Activated T-helper 1 cell treated with anti-CD3 and anti-CD28 coated beads, Interleukin-2, amount 50 U/mL, for 16 hours (primary cell): ENCODE results near the gene METTL2B.
"Not testable (repeated sequence)": the region's sequence is repeated elsewhere in the genome, so short reads cannot be mapped to it uniquely, and the experiment has no call there.

ENCODE experiments used
- DNase-seq, 2 donors: peaks; one replicate each; pipeline ENCODE4 v3.0.0-alpha.2; 2020; ENCODE audit warnings: low read depth in 1 of 2, low spot score in 1 of 2

Gene METTL2B

DNA sequence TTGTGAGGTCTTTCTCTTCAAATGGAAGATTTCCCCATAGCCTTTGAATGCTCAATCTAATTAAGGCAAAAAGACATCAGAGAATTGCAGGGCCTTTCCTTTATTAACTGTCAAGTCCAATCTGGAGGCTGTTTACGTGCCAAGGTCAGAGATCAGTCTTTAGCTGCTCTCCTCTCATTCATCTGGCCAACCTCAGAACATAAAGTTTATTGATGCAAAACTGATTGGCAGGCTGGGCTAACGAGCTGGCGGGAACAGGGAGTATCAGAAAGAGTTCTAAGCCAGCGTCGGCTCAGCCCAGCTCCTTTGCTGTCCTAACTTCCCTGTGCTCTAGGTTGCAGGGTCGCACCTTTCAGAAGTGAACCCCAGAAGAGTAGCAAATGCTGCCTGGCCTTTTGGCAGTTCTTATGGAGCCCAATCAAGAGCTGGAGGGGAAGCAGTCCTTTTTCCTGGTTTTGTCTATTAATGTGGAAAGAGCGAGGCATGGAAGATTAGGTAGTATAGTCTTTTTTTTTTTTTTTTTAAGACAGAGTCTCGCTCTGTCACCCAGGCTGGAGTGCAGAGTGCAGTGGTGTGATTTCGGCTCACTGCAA is 47.5 kb downstream of the METTL2B start:
- not testable (repeated sequence) for DNase-seq

DNA sequence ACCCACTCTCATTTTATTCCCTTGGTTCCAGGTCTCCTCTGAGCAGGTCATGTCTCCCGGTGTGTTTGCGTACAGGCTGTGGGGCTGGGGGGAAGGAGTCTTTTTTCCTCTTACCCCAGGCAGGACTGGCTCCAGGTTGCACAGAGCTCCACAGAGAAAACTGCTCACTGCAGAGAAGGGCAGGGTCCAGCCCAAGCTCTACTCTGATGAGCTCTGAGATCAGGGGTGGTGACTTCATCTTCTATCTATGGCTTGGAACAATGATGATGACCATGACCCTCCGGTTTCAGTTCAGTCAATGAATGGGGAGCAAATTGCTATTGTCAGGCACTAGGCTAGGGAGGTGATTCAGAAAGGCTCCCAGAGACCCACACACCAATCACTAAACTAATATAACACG is 49.0 kb downstream of the METTL2B start:
- DNase-seq = not testable (repeated sequence)

DNA sequence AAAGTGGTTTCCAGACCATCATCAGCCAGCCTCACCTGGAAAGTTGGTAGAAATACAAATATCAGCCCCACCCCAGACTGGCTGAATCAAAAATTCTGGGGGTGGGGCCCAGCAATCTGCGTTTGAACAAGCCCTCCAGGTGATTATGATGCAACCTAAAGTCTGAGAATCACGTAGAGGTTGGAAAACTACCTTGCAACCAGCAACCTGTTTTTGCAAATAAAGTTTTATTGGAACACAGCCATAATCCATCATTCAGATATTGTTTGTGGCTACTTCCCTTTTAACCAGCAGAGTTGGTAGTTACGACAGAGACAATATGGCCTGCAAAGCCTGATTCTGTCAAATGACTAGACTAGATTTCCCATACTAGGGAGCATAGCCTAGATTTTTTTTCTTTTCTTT is 49.5 kb downstream of the METTL2B start:
- not testable (repeated sequence) for DNase-seq

DNA sequence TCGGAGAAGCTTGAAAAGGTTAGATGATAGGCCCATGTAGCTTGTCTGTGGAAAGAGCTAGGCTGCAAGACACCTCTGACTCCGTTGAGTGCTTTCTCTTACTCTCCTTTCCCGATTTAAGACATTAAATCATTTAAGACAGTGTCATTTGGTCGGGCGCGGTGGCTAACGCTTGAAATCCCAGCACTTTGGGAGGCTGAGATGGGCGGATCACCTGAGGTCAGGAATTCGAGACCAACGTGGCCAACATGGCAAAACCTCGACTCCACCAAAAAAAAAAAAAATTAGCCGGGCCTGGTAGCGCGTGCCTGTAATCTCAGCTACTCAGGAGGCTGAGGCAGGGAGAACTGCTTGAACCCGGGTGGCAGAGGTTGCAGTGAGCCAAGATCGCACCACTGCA is 52.6 kb downstream of the METTL2B start:
- not testable (repeated sequence) for DNase-seq

DNA sequence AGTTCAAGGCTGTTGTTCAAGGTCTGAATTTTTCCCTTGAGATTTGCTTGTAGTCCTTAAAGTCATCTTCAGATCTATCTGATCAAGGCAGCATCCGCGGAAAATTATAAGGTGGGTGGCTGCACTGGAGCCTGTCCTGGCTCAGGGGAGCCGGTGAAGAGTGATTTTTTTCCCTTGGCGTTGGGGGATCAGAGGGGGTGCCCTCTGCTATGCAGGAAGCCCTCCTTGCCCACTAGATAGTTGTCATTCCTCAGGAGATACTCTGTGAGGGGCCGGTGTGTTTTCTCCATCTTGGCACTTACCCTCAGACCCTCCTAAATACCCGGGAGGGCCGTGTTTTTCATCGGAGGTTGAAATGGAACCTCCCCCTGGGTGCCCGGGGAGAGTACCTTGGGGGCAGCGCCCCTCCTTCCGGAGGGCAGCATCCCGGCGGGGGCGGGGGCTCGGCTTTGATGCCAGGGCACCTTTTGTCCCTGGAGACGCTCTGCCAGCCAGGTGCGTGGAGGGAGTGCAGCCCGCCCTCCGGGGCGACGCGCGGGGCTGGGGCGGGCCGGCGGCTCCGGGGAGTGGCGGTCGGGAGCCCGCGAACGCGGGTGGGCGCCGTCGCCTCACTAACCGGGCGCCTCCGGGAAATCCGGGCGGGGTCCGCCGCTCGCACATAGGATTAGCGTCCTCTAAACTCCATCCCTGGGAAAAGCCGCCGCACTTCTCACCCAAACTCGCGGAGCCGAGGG is 53.7 kb downstream of the METTL2B start:
- DNase-seq = peak; percentile 6 to 25

DNA sequence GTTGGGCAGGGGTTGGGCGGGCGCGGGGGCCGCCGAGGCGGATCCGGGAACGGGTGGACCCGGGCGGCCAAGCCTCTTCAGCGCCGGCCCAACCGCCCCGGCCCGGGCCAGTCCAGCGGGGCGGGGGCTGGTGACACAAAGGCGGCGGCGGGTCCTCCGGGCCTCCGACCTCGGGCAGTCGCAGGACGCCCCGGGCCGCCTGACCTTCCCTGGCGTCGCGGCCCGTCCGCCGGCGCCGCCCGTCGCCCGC is 54.2 kb downstream of the METTL2B start:
- DNase-seq = peak in 1 of 2 donors; percentile 9

DNA sequence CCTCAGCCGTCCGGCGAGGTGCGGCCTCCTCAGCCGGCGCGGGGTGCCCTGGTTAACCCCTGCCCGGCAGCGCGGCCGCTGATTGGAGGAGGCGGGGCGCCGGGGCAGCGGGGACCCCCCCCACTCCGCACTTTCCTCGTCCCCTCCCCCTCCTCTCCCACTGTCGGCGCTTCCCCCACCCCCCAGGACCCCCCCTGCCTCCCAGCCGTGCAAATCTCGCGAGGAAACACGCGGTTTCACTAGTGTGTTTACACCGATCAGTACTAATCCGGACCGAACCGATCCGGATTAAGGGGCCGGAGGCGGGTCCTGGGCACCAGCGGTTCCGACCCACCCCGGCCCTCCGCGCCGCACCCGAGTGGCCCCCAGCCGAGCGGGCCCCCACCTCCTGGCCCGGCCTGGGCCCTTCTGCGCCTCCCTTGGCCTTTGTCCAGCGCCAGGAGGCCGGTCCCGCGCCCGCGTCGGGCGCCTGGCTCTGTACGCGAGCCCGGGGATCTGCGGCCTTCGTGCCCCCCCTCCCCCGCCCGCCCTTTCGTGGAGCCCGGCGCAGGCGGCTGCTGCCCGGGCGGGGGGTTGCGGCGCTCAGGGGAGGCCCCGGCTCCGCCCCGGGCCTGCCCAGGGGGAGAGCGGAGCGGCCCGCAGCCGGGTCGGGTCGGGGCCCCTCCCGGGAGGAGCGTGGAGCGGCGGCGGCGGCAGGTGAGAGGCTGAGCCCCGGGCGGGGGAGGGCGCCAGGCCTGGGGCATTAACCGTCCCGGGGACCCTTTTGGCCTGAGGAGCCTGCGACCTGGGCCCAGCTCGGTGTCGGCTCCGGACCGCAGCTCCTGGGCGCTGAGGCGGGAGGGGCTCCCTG is 54.8 kb downstream of the METTL2B start:
- DNase-seq = peak; percentile 41 to 61

DNA sequence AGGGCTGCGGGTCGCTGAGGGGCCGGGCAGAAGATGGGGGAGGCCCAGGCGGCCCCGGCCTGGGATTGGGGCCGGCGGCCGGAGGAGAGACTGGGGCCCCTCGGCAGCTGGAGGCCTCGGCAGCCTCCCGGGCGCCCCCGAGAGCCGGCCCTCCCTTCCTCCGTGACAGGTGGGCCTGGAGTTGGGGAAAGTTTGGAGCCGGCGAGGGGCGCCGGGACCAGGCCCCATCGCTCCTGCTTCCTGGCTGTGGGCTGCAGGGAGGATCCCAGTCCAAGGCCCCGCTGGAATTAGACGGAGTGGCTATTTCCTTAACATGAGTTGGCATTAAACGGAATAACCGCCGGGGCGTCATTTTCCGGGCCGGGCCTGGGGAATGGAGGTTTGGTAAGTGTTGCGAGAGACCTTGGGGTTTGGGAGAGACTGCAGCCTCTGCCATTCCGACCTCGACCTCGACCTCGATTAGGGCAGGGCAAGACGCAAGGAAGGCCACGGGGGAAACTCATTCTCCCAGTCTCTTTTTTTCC is 55.5 kb downstream of the METTL2B start:
- DNase-seq = peak; percentile 4 to 5

DNA sequence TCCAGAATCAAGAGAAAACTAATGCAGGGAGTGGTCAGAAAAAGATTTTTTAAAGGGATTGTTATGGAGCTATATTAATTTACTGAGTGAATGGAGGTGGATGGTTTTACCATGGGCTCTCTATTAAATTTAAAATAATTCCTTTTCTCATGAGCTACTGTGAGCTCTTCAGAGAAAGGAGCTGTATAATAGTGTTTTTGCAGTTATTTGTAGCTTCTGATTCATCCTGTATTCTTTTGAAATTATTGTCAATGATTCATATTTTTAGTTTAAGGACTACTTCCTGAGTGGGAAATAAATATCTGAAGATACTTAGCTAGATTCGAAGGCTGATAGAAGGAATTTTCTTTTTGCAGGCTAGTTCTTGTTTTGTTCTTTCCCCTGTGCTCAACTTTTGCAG is 56.4 kb downstream of the METTL2B start:
- DNase-seq = not testable (repeated sequence)

DNA sequence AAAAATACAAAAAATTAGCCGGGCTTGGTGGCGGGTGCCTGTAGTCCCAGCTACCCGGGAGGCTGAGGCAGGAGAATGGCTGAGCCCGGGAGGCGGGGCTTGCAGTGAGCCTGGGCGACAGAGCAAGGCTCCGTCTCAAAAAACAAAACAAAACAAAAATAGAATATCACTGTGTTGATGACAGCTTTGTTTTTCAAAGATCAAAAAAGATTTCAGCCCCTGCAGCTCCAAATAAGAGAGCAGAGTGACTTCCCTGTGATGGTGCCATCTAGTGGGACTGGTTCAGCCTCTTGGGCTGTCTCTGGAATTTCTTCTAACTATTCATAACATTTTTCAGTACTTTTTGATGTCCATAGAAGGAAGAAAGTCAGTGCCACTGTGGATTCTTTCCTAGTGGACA is 60.9 kb downstream of the METTL2B start:
- not testable (repeated sequence) for DNase-seq

DNA sequence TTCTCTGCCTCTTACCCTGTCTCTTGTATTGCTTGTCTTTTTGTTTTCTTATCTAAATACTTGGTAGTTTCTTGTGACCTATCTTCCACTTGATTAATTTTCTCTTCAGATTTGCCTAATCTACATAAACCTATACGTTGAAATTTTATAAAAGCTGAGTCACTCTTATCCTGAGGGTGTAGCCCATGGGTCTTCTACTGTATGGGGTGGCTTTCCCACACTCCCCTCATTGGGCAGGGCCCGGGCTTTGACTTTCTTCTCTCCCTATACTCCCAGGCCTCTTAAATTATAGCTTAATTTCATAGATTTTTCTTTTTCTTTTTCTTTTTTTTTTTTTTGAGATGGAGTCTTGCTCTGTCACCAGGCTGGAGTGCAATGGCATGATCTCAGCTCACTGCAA is 66.0 kb downstream of the METTL2B start:
- not testable (repeated sequence) for DNase-seq

DNA sequence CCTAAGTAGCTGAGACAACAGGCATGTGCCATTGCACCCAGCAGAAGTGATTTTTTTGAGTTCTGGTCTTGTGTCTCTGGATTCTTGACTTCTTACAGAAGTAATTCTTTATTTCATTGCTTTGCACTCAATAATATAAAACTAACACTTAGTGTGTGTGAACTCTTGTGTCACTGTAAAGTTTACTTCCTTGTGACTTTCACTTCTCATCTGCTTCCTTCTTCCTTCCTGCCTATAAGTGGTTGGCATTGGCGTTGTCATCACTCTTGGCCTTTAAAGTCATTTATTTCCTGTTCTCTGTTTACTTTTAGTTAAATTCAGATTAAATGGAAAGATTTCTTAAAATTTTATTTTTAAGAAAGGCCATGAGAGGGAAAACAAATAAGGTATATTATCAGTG is 66.8 kb downstream of the METTL2B start:
- not testable (repeated sequence) for DNase-seq

DNA sequence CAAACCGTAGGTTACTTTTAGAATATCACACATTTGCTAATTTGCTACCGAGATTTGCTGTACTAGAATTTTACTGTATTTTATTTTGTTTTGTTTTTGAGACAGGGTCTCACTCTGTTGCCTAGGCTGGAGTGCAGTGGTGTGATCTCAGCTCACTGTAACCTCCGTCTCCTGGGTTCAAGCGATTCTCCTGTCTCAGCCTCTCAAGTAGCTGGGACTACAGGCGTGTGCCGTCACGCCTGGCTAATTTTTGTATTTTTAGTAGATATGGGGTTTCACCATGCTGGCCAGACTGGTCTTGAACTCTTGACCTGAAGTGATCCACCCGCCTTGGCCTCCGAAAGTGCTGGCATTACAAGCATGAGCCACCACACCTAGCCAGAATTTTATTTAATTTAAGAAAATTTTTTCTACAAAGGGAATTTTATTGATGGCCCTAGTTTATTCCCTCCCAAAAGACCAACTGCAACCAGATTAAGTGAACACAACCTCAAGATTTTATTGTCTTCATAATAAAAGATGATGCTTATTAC is 69.8 kb downstream of the METTL2B start:
- DNase-seq = not testable (repeated sequence)

DNA sequence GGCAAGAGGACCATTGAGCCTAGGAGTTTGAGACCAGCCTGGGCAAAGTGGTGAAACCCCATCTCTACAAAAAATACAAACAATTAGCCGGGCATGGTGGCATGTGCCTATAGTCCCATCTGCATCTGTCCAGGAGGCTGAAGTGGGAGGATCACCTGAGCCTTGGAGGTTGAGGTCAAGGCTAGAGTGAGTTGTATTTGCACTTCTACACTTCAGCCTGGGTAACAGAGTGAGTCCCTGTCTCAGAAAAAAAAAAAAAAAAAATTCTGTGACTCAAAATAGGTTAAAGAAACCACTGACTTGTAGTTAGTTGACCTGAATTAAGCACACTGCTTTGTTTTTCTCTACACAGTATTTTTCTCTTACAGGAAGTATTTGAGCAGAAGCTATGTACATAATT is 74.4 kb downstream of the METTL2B start:
- DNase-seq = no peak

DNA sequence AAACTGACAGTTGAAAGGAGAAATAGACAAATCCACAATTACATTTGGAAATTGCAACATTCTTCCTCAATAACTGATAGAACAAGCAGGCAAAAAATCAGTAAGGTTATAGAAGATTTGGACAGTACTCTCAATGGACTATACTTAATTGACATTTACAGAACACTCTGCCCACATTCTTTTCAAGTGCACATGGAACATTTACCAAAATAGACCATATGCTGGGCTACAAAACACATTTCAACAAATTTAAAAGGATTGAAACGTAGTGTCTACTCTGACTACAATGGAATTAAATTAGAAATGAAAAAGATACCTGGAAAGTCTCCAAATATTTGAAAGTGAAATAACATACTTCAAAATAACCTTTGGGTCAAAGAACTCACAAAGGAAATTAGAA is 77.8 kb downstream of the METTL2B start:
- DNase-seq = not testable (repeated sequence)
